A549 (cell line): ENCODE data around the gene SNX20.

Source experiments
- CHD2 ChIP-seq: fragments of 150-350 bp; IDR thresholded peaks from 2 replicates; pipeline ENCODE4 v1.6.1; 2014; ENCODE audit warnings: low read length; ENCODE audit not compliant: partially characterized antibody
- CTCF ChIP-seq: fragments of >200 bp; sonication (Bioruptor Twin); formaldehyde crosslinking; IDR thresholded peaks from 3 replicates; pipeline ENCODE4 v1.5.1; 2016
- EHMT2 ChIP-seq: fragments of 200-600 bp; sonication (generic); IDR thresholded peaks from 2 replicates; pipeline ENCODE4 v1.6.1; 2016; ENCODE audit warnings: antibody characterized with exemption, low read depth, mild to moderate bottlenecking, moderate library complexity
- EP300 ChIP-seq, 2 experiments: fragments of >200 bp; sonication (Bioruptor Twin); formaldehyde crosslinking; IDR thresholded peaks; 2 replicates in 1 of 2; 3 replicates in 1 of 2; pipeline ENCODE4 v1.6.1; 2016 to 2017
- KDM5A ChIP-seq: fragments of 200-600 bp; sonication (generic); IDR thresholded peaks from 2 replicates; pipeline ENCODE4 v1.6.1; 2016; ENCODE audit warnings: antibody characterized with exemption, mild to moderate bottlenecking
- NPAS2 ChIP-seq: fragments of 250-450 bp; sonication (Bioruptor Pico); IDR thresholded peaks from 2 replicates; pipeline ENCODE4 v1.8.0; 2022; ENCODE audit warnings: mild to moderate bottlenecking, moderate library complexity, borderline replicate concordance
- POLR2A ChIP-seq: IDR thresholded peaks from 2 replicates; pipeline ENCODE4 v1.6.1; 2012; ENCODE audit warnings: mild to moderate bottlenecking, low read length
- REST ChIP-seq: fragments of 200-600 bp; sonication (generic); IDR thresholded peaks from 2 replicates; pipeline ENCODE4 v1.6.1; 2016; ENCODE audit warnings: antibody characterized with exemption, mild to moderate bottlenecking, moderate library complexity
- RFX5 ChIP-seq: fragments of 450-650 bp; IDR thresholded peaks from 2 replicates; pipeline ENCODE4 v1.7.1; 2014; ENCODE audit warnings: antibody characterized with exemption, mild to moderate bottlenecking, moderate library complexity
- TP53 ChIP-seq: fragments of 250-450 bp; sonication (Bioruptor Pico); IDR thresholded peaks from 2 replicates; pipeline ENCODE4 v1.5.0; 2021; ENCODE audit warnings: mild to moderate bottlenecking, moderate library complexity

GRCh38 chr16:50699326-50700159, 18.4 kb upstream of the SNX20 start:
- no peak for TF ChIP-seq POLR2A
- no peak for TF ChIP-seq CTCF
- no peak for TF ChIP-seq EHMT2
- no peak for TF ChIP-seq TP53 (CRISPR knock-in tag)
- no peak for TF ChIP-seq REST
- TF ChIP-seq NPAS2 = no peak
- no peak for TF ChIP-seq CHD2
- no peak for TF ChIP-seq KDM5A
- TF ChIP-seq EP300 (IDR thresholded peaks at IDR 0.05) = no peak
- TF ChIP-seq RFX5 = no peak
